Fibroblast of skin of right biceps (primary cell): ENCODE data around the gene CAMK2N2.
A peak's percentile ranks its signal among the peaks of the same experiment; 100 is the strongest.

Experiments used
- DNase-seq: peaks from one replicate; pipeline ENCODE4 v3.0.0-alpha.2; 2013

Gene CAMK2N2

GRCh38 chr3:184239221-184239620 lies 22.1 kb downstream of the CAMK2N2 start:
- no peak for DNase-seq

GRCh38 chr3:184238246-184238818 lies 23.0 kb downstream of the CAMK2N2 start:
- no peak for DNase-seq

GRCh38 chr3:184237807-184238206 lies 23.5 kb downstream of the CAMK2N2 start:
- no peak for DNase-seq

- no peak for DNase-seq
Measured at GRCh38 chr3:184237211-184237610, 24.1 kb downstream of the CAMK2N2 start.

GRCh38 chr3:184236636-184237035 lies 24.7 kb downstream of the CAMK2N2 start:
- DNase-seq, result no peak

- no peak for DNase-seq
Measured at GRCh38 chr3:184236033-184236410, 25.3 kb downstream of the CAMK2N2 start.

GRCh38 chr3:184235381-184236032 lies 25.8 kb downstream of the CAMK2N2 start:
- DNase-seq, result no peak

- DNase-seq, result no peak
Measured at GRCh38 chr3:184234671-184235380, 26.5 kb downstream of the CAMK2N2 start.

GRCh38 chr3:184234224-184234623 lies 27.1 kb downstream of the CAMK2N2 start:
- peak; percentile 57 for DNase-seq

GRCh38 chr3:184233127-184233843 lies 28.1 kb downstream of the CAMK2N2 start:
- no peak for DNase-seq

GRCh38 chr3:184231671-184232070 lies 29.7 kb downstream of the CAMK2N2 start:
- DNase-seq, result no peak

- DNase-seq, result no peak
Measured at GRCh38 chr3:184230603-184231528, 30.5 kb downstream of the CAMK2N2 start.

GRCh38 chr3:184230081-184230602 lies 31.2 kb downstream of the CAMK2N2 start:
- DNase-seq, result no peak

- DNase-seq, result peak; percentile 33
Measured at GRCh38 chr3:184229394-184230080, 31.8 kb downstream of the CAMK2N2 start, which contains the start of gene VWA5B2. Gene VWA5B2 (plus strand): TSS chr3:184229585. CDS start chr3:184230529, 944 bp downstream.

GRCh38 chr3:184228376-184229137 lies 32.8 kb downstream of the CAMK2N2 start:
- DNase-seq, result no peak

- peak; percentile 11 for DNase-seq
Measured at GRCh38 chr3:184227481-184227935, 33.8 kb downstream of the CAMK2N2 start.

GRCh38 chr3:184223946-184224345 lies 37.4 kb downstream of the CAMK2N2 start:
- no peak for DNase-seq

GRCh38 chr3:184222521-184222920 lies 38.8 kb downstream of the CAMK2N2 start:
- DNase-seq, result no peak

GRCh38 chr3:184218814-184219213 lies 42.5 kb downstream of the CAMK2N2 start:
- no peak for DNase-seq

GRCh38 chr3:184211718-184212117 lies 49.6 kb downstream of the CAMK2N2 start:
- no peak for DNase-seq

GRCh38 chr3:184211297-184211696 lies 50.1 kb downstream of the CAMK2N2 start:
- no peak for DNase-seq
